Gastrocnemius medialis (tissue), 4 donors: Measurements from ENCODE around the gene PHF8. TPM values are rescaled to one million over a fixed set of nuclear protein-coding genes. Genes with fewer than 3 reads are reported as not detected.

Experiments used
- ATAC-seq, 2 donors: fragments of 150-250 bp; one replicate each; pipeline ENCODE4 v1.9.1; 2016
- DNase-seq, 2 donors: peaks; one replicate each; pipeline ENCODE4 v3.0.0-alpha.2; 2019
- H3K27ac ChIP-seq, 4 donors: fragments of 200-600 bp; sonication (generic); 1 replicate in 1 of 4; 2 replicates in 3 of 4; pipeline ENCODE4 v1.5.1; 2016 to 2018; ENCODE audit warnings: mild to moderate bottlenecking in 2 of 4, moderate library complexity in 1 of 4
- H3K27me3 ChIP-seq, 3 donors: fragments of 200-600 bp; sonication (generic) in 2 of 3; 1 replicate in 1 of 3; 2 replicates in 2 of 3; pipeline versions ENCODE4 v1.5.1 to v1.6.0; 2016 to 2019; ENCODE audit warnings: mild to moderate bottlenecking in 1 of 3, moderate library complexity in 1 of 3
- H3K36me3 ChIP-seq, 2 donors: fragments of 200-600 bp; sonication (generic) in 1 of 2; one replicate each; pipeline ENCODE4 v1.5.1; 2017 to 2018
- H3K4me1 ChIP-seq, 2 donors: fragments of 200-600 bp; sonication (generic) in 1 of 2; one replicate each; pipeline ENCODE4 v1.5.1; 2016 to 2017; ENCODE audit warnings: mild to moderate bottlenecking in 2 of 2
- H3K4me3 ChIP-seq, 4 donors: fragments of 200-600 bp; sonication (generic) in 3 of 4; 1 replicate in 1 of 4; 2 replicates in 3 of 4; pipeline ENCODE4 v1.5.1; 2016 to 2019; ENCODE audit warnings: mild to moderate bottlenecking in 2 of 4
- H3K9me3 ChIP-seq, 3 donors: fragments of 200-600 bp; sonication (generic) in 2 of 3; 1 replicate in 1 of 3; 2 replicates in 2 of 3; pipeline ENCODE4 v1.5.1; 2016 to 2019
- POLR2A ChIP-seq, 2 donors: fragments of 450-650 bp; IDR thresholded peaks; one replicate each; pipeline ENCODE4 v1.6.1; 2017; ENCODE audit warnings: antibody characterized with exemption in 2 of 2, mild to moderate bottlenecking in 2 of 2, moderate library complexity in 2 of 2
- in situ Hi-C, 4 donors: fragments of 200-750 bp; cut with MboI; loops; one replicate each; pipeline versions ENCODE4 v1.15.0 to v1.8.0; 2017; ENCODE audit warnings: low sequenced_read_pairs in 4 of 4
- intact Hi-C: fragments of 100-400 bp; cut with DNase I; formaldehyde crosslinking; loops from one replicate; pipeline ENCODE4 v1.15.1; 2023; ENCODE audit warnings: low total_unique reads
- total RNA-seq, 4 donors: library from RNA; depleted of rRNA; stranded (reverse); fragments of >200 nt; gene quantifications; one replicate each; pipeline versions ENCODE4 v1.1.0 to v1.2.3, GENCODE V29; 2016
- TF ChIP-seq, protein P1 (sequence below), 5 experiments: fragments of 450-650 bp in 3 of 5; fragments of 200-600 bp in 2 of 5; sonication (generic) in 2 of 5; IDR thresholded peaks in 4 of 5; conservative IDR thresholded peaks in 1 of 5; 1 replicate in 4 of 5; 2 replicates in 1 of 5; pipeline ENCODE4 v1.5.1; 2016 to 2019; ENCODE audit warnings: antibody characterized with exemption in 5 of 5, mild to moderate bottlenecking in 3 of 5, moderate library complexity in 3 of 5

The PHF8 gene
- total RNA-seq, 4 donors from 2014 or later, result 7.2 to 22.5 (median 13.9) TPM

DNA sequence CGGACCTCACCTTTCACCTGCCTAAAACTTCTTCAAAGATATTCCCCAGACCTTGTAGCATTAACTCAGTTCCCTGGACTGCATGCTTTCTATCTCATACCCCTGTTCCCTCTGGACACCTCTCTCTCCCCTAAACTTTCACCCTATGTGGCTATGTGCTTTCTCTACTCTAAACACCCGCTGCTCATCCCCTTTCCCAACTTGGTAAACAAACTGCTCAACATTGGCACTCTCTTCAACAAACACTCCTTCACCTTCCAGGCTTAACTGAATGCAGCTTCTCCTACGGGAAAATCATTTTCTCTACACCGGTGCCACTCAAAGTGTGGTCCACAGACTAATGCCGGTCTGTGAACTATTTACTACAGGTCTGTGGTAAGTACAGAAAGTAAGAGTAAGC lies 19.9 kb downstream of the PHF8 start:
- in situ Hi-C loops, result no loop called here
- Histone ChIP-seq H3K36me3 (peaks cover 0 to 14% of the 10 kb centered on the region in 2 donors), H3K27ac (no peak overlapping the region), H3K4me1 (no peaks in the 10 kb centered on the region), H3K4me3 (no peak overlapping the region), H3K27me3 (no peaks in the 10 kb centered on the region), H3K9me3 (no peaks in the 10 kb centered on the region)
- no peak for TF ChIP-seq POLR2A (IDR thresholded peaks at IDR 0.05)
- TF ChIP-seq, protein P1, sequence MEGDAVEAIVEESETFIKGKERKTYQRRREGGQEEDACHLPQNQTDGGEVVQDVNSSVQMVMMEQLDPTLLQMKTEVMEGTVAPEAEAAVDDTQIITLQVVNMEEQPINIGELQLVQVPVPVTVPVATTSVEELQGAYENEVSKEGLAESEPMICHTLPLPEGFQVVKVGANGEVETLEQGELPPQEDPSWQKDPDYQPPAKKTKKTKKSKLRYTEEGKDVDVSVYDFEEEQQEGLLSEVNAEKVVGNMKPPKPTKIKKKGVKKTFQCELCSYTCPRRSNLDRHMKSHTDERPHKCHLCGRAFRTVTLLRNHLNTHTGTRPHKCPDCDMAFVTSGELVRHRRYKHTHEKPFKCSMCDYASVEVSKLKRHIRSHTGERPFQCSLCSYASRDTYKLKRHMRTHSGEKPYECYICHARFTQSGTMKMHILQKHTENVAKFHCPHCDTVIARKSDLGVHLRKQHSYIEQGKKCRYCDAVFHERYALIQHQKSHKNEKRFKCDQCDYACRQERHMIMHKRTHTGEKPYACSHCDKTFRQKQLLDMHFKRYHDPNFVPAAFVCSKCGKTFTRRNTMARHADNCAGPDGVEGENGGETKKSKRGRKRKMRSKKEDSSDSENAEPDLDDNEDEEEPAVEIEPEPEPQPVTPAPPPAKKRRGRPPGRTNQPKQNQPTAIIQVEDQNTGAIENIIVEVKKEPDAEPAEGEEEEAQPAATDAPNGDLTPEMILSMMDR (IDR thresholded peaks at IDR 0.05 in 4 of 5, conservative IDR thresholded peaks at IDR 0.05 in 1 of 5), result no peak
- ATAC-seq, result no peak
- intact Hi-C loops, result no loop called here
- DNase-seq, result no peak

DNA sequence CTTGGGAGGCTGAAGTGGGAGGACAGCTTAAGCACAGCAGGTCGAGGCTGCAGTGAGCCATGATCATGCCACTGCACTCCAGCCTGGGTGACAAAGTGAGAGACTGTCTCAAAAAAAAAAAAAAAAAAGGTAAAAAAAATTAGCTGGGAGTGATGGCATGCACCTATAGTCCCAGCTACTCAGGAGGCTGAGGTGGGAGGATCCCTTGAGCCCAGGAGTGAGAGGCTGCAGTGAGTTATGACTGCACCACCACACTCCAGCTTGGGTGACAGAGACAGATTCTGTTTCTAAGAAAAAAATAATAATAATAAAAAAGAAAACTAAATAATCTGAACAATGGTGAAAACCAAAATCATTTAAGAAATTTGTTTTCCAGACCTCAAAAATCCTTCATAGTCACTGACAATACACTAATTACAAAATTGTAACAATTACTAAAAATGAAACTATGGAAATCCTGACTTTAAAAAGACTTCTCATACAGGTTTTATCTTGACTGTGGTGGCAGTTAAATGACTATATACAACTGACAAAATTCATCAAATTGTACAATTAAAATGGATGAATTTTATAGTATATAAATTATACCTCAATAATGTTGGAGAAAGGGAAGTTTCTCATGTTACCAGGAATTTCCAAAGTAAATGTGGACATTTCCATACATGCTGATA lies 31.3 kb downstream of the PHF8 start:
- H3K27me3 ChIP-seq, result no peaks in the 10 kb centered on the region
- H3K9me3 ChIP-seq, result no peaks in the 10 kb centered on the region
- intact Hi-C loops (no loop called here), in situ Hi-C loops (no loop called here)
- ATAC-seq (no peak), DNase-seq (no peak)
- H3K27ac ChIP-seq, result no peak overlapping the region
- no peak for TF ChIP-seq POLR2A (IDR thresholded peaks at IDR 0.05)
- TF ChIP-seq, protein P1 (IDR thresholded peaks at IDR 0.05 in 4 of 5, conservative IDR thresholded peaks at IDR 0.05 in 1 of 5), result no peak
- no peaks in the 10 kb centered on the region for H3K4me1 ChIP-seq
- H3K4me3 ChIP-seq, result no peak overlapping the region
- H3K36me3 ChIP-seq, result peaks cover 0 to 11% of the 10 kb centered on the region in 2 donors

DNA sequence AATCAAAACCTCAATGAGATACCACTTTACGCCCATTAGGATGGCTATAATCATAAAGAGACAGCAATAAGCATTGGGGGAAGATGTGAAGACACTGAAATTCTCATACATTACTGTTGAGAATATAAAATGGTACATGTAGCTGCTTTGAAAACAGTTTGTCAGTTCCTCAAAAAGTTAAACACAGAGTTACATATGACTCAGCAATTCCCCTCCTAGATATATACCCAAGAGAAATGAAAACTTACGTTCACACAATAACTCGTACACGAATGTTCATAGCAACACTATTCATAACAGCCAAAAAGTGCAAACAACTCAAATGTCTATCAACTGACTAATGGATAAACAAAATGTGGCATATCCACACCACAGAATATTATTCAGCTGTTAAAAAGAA lies 36.6 kb downstream of the PHF8 start:
- H3K9me3 ChIP-seq, result no peaks in the 10 kb centered on the region
- no peaks in the 10 kb centered on the region for H3K36me3 ChIP-seq
- ATAC-seq (no peak), DNase-seq (no peak)
- no peak overlapping the region for H3K27ac ChIP-seq
- in situ Hi-C loops (no loop called here), intact Hi-C loops (no loop called here)
- no peaks in the 10 kb centered on the region for H3K4me1 ChIP-seq
- TF ChIP-seq POLR2A (IDR thresholded peaks at IDR 0.05), result no peak
- TF ChIP-seq, protein P1 (IDR thresholded peaks at IDR 0.05 in 4 of 5, conservative IDR thresholded peaks at IDR 0.05 in 1 of 5), result no peak
- no peak overlapping the region for H3K4me3 ChIP-seq
- no peaks in the 10 kb centered on the region for H3K27me3 ChIP-seq

DNA sequence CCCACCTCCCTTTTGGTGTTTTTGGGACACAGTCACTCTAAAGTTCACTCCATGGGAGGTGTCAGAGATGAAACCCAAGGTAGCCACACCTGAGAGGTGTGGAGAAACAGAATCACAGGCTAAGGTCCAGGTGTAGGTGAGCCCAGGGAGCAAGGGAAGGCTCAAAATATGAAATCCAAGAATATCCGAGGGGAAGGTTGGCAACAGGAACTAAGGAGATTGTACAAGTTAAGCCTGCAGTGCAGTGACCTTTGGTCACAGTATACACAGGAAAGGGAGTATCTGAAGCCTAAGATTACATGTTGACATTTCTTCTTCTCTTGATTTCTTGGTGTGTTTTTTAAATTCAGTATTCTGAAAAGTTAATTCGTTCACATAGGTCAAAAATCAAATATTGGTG lies 46.5 kb downstream of the PHF8 start:
- in situ Hi-C loops, result no loop called here
- Histone ChIP-seq H3K36me3 (peaks cover 0 to 32% of the 10 kb centered on the region in 2 donors), H3K27ac (no peak overlapping the region)

More for the DNA sequence above, 46.5 kb downstream of the PHF8 start:
- H3K4me1 ChIP-seq, result no peaks in the 10 kb centered on the region
- H3K4me3 ChIP-seq, result no peak overlapping the region
- no peak for ATAC-seq
- no peak for DNase-seq
- TF ChIP-seq, protein P1 (IDR thresholded peaks at IDR 0.05 in 4 of 5, conservative IDR thresholded peaks at IDR 0.05 in 1 of 5), result no peak
- TF ChIP-seq POLR2A (IDR thresholded peaks at IDR 0.05), result no peak
- intact Hi-C loops, result no loop called here
- H3K27me3 ChIP-seq, result no peaks in the 10 kb centered on the region
- no peaks in the 10 kb centered on the region for H3K9me3 ChIP-seq
